ENCODE data around the gene SEMA3F.
A peak's percentile ranks its signal among the peaks of the same experiment; 100 is the strongest.

The SEMA3F gene

DNA sequence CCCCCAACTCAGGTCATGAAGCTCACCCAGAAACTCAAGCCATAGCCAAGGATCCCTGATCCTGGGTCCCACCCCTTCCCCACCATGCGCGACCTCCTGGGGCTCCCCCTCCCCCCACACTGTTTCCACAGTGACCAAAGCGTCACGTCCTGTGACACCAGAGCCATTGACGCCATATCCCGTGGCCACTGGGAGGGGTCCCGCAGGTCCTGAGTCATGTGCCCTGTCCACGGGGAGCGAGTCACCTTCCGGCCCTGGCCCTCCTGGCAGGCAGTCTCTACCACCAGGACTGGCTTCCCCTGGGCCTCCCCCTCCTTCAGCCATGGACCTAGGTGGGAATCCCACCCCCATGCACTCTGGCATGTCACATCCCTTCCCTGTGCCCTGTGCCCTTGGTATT is 15.6 kb downstream of the SEMA3F start:
- DNase-seq (ENCODE audit: low spot score), result peak; percentile 47

DNA sequence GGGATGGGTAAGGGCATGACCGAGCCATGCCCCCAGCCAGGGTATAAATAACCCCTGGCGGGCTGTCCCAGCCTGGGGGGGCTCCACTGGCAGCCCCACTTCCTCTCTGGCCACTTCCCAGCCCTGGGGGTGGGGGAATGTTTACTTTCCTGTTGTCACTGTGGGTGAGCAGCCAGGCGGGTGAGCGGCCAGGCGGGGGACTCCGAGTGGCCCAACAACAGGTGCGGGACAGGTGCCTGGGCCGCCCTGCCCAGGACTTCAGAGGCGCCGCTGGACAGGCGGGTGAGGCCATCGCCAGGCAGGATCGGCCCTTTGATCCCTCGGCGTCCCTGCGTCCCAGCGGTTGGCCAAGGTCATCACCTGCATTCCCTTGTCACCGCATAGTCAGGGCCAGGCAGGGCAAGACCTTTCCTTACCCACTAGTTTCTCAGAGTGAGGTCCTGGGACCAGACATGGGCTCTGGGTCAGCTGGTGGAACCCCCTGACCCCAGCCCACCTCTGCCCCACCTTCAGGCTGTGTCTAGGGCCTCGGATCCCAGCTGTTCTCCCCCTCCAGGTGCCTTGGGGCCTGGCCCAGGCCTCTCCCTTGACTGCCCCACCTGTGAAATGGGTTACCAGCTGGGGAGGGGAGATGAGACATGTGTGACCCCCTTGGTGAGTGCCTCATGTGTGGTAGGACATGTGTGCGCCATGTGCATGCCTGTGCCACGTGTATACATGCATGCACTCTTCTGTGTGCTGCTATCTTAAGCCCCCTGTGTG is 16.6 kb downstream of the SEMA3F start:
- no peak for DNase-seq (ENCODE audit: low spot score)

DNA sequence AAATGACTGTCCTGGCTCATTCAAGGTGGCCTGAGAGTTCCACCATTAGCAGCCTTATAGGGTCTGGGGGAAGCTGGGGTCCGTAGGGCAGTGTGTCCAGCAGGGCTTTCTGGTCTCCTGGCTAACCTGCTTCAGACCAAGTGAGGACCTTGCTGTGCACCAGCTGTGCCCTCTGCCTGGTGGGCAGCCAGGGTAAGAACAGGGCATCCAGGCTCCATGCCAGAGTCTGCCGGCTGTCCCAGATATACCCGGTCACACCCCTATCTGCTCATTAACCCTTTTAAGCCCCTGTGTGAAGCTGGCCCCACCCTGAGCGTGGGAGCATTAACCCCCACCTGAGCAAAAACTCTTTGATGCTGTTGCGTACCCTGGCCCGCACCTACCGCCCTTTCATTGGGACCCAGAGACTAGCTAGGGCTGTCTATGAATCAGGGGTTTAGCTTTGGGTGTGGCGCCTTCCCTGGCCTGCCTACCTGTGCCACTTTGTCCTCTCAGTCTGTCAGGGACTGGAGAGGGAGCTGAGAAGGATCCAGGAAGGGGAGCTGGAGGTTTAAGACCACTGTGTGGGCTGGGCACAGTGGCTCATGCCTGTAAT is 17.6 kb downstream of the SEMA3F start:
- no peak for DNase-seq (ENCODE audit: low spot score)

DNA sequence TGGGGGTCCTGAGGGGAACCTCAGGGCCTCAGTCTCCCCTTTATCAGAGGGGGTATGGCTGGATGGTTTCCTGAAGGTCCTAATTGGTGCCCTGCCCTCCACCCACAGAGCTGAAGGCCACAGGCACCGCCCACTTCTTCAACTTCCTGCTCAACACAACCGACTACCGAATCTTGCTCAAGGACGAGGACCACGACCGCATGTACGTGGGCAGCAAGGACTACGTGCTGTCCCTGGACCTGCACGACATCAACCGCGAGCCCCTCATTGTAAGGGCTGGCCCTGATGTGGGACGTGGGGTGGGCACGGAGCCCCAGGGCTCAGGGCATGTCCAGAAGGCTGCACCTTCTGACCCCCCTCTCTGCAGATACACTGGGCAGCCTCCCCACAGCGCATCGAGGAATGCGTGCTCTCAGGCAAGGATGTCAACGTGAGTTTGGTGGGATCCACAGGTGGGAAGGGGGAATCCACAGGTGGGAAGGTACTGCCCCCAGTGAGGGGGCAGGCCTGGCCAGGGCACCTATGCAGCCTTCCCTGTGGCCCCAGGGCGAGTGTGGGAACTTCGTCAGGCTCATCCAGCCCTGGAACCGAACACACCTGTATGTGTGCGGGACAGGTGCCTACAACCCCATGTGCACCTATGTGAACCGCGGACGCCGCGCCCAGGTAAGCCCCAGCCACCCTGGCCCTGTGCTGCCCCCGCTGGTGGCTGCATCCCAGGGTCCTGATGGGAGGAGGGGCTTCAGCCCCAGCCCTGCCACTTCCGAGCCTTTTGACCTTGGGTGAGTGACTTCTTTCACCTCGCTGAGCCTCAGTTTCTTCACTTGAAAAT is 18.8 kb downstream of the SEMA3F start:
- no peak for DNase-seq (ENCODE audit: low spot score)

- DNase-seq (ENCODE audit: low spot score), result no peak
Observed at GRCh38 chr3:50174517-50174895, 19.4 kb downstream of the SEMA3F start.

GRCh38 chr3:50174947-50175524 is 19.9 kb downstream of the SEMA3F start:
- DNase-seq (ENCODE audit: low spot score), result no peak

- no peak for DNase-seq (ENCODE audit: low spot score)
Observed at GRCh38 chr3:50177346-50177745, 22.2 kb downstream of the SEMA3F start.

DNA sequence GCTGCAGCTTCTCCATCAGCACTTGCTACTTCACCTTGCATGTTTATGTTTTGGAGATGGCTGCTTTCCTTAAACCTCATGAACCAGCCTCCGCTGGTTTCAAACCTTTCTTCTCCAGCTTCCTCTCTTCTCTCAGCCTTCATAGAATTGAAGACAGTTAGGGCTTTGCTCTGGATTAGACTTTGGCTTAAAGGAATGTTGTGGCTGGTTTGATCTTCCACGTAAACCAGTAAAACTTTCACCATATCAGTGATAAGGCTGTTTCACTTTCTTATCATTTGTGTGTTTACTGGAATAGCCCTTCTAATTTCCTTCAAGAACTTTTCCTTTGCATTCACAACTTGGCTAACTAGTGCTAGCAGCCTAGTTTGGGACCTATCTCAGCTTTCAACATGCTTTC is 24.6 kb downstream of the SEMA3F start:
- DNase-seq (ENCODE audit: low spot score), result no peak

GRCh38 chr3:50181985-50182384 is 26.9 kb downstream of the SEMA3F start:
- no peak for DNase-seq (ENCODE audit: low spot score)

DNA sequence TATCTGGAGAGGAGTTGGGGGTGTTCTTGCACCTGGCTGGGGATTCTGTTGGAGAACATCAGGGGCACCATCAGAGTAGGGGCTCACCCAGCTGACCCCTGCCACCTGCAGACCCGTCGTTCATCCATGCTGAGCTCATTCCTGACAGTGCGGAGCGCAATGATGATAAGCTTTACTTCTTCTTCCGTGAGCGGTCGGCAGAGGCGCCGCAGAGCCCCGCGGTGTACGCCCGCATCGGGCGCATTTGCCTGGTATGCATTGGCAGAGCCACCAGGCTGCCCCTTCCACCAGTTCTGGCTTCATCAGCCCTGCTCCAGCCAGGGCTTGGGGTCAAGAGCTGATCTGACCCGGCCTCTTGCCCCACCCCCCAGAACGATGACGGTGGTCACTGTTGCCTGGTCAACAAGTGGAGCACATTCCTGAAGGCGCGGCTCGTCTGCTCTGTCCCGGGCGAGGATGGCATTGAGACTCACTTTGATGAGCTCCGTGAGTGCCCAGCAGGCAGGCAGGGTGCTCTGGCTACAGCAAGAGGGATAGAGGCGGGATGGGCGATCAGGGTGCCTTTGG is 27.5 kb downstream of the SEMA3F start:
- DNase-seq (ENCODE audit: low spot score), result no peak

- DNase-seq (ENCODE audit: low spot score), result no peak
Observed at GRCh38 chr3:50183755-50184154, 28.6 kb downstream of the SEMA3F start.

GRCh38 chr3:50184242-50184978 is 29.3 kb downstream of the SEMA3F start:
- no peak for DNase-seq (ENCODE audit: low spot score)

GRCh38 chr3:50185230-50185629 is 30.1 kb downstream of the SEMA3F start:
- no peak for DNase-seq (ENCODE audit: low spot score)

DNA sequence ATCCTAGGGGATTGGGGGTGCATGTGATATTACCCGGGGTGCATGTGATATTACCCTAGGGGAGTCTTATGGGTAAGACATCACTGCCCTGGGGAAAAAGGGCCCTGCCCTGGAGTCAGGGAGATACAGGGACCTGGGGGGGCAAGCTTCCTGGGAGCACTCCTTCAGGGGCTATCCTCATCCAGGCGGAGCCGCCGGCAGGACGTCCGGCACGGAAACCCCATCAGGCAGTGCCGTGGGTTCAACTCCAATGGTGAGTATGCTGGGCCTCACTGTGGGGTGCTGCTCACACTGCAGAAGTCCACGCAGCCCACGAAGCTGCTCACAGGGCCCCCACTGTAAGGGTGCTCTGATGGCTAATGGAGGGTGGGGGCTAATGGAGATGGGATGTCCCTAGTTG is 31.0 kb downstream of the SEMA3F start:
- no peak for DNase-seq (ENCODE audit: low spot score)

GRCh38 chr3:50187750-50188149 is 32.6 kb downstream of the SEMA3F start:
- no peak for DNase-seq (ENCODE audit: low spot score)

DNA sequence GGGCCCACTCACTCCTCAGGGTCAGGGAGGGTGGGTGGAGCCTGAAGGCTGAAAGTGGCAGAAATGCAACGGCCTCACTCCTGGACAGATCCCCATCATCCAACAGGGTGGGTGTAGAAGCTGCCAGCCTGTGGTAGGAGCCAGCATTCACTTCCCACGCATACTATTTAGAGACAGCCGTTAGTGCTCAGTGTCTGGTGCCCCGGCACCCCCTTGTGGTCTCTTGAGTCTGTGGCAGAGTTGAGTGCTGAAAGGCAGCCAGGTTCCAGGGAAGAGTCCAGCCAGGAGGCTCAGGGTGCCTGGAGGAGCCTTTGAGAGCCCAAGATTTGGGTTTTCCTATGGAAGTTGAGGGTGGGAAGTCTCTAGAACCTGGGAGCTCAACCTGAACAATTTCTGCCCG is 34.1 kb downstream of the SEMA3F start:
- peak; percentile 93 for DNase-seq (ENCODE audit: low spot score)

DNA sequence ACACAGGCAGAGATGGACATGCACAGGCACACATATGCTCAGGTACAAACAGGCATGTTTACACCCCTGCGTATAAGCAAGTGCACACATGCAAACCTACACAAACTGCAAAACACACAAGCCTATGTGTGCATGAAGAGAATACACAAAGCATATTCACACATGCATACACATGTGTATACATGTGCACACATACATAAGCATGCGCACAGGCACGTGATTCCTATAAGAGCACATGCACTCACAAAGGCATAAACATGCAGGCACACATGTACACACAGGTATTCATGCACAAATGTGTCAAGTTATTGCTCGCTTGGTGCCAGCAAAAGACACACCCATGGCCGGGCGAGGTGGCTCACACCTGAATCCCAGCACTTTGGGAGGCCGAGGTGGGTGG is 34.9 kb downstream of the SEMA3F start:
- DNase-seq (ENCODE audit: low spot score), result no peak

GRCh38 chr3:50190936-50191660 is 36.0 kb downstream of the SEMA3F start, which contains the start of gene GNAT1:
Gene GNAT1 (plus strand): TSS chr3:50191610. CDS start chr3:50191726, 116 bp downstream.
- DNase-seq (ENCODE audit: low spot score), result no peak

DNA sequence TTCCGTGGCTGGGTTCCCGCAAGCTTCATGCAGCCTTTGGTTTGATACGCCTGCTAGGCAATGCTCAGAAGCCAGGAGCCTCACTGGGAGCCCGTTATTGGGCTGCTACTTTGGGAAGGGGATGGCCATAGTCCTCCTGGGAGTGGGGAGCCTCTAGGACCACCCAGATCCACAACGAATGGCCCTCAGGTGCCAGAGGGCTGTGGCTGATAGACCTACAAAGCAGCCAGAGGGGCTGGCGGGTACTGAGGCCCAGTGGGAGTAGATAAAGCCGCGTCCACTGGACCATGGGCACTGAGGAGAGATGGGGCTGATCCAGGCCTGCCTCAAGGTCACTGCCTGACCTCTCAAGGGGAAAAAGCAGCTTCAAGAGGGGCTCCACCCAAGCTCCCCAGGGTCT is 37.0 kb downstream of the SEMA3F start:
- DNase-seq (ENCODE audit: low spot score), result no peak

- DNase-seq (ENCODE audit: low spot score), result peak; percentile 84
Observed at GRCh38 chr3:50192689-50193141, 37.6 kb downstream of the SEMA3F start.

- no peak for DNase-seq (ENCODE audit: low spot score)
Observed at GRCh38 chr3:50193286-50193685, 38.2 kb downstream of the SEMA3F start.
